HepG2 (cell line): ENCODE data around the gene SULT2B1. TPM values are rescaled to one million over a fixed set of nuclear protein-coding genes. Genes with fewer than 3 reads are reported as not detected.

Experiments used
- KLF6 ChIP-seq: IDR thresholded peaks from 2 replicates; pipeline ENCODE4 v1.8.0; 2016; ENCODE audit warnings: missing biosample characterization, missing genetic modification reagents
- MIER3 ChIP-seq: IDR thresholded peaks from 2 replicates; pipeline ENCODE4 v1.6.1; 2016; ENCODE audit warnings: missing compliant biosample characterization, borderline replicate concordance
- NAIF1 ChIP-seq: sonication (generic); formaldehyde crosslinking; IDR thresholded peaks from 2 replicates; pipeline ENCODE4 v1.5.0; 2020; ENCODE audit warnings: mild to moderate bottlenecking, missing genetic modification reagents, borderline replicate concordance
- POLR2A ChIP-seq, 2 experiments: IDR thresholded peaks; 2 replicates each; pipeline ENCODE4 v1.6.1; 2011; ENCODE audit warnings: low read depth in 2 of 2, low read length in 2 of 2, mild to moderate bottlenecking in 1 of 2, moderate library complexity in 1 of 2; ENCODE audit not compliant: insufficient read depth in 1 of 2
- ZNF10 ChIP-seq: sonication (generic); formaldehyde crosslinking; IDR thresholded peaks from 2 replicates; pipeline ENCODE4 v1.4.0; 2020; ENCODE audit warnings: mild to moderate bottlenecking, low read depth, missing genetic modification reagents, borderline replicate concordance
- ZNF160 ChIP-seq: sonication (generic); formaldehyde crosslinking; IDR thresholded peaks from 2 replicates; pipeline ENCODE4 v1.8.0; 2022; ENCODE audit warnings: mild to moderate bottlenecking, inconsistent platforms, missing genetic modification reagents
- ZNF607 ChIP-seq: sonication (generic); formaldehyde crosslinking; IDR thresholded peaks from 2 replicates; pipeline ENCODE4 v1.5.1; 2020; ENCODE audit warnings: missing genetic modification reagents, mild to moderate bottlenecking, borderline replicate concordance
- ZSCAN9 ChIP-seq: IDR thresholded peaks from 2 replicates; pipeline ENCODE4 v1.6.1; 2016; ENCODE audit warnings: borderline replicate concordance
- polyA plus RNA-seq, 8 experiments: library from polyadenylated mRNA; depleted of rRNA in 3 of 8; stranded (reverse) in 7 of 8; unstranded in 1 of 8; fragments of >200 nt; fragmentation: Illumina TruSeq in 4 of 8; extraction: Trizol in 4 of 8; gene quantifications; 2 replicates each; pipeline versions ENCODE4 v1.2.1 to v1.2.3, GENCODE V29; 2011 to 2016; ENCODE audit warnings: low read depth in 4 of 8, missing spikeins in 1 of 8, mixed read lengths in 1 of 8; ENCODE audit not compliant: insufficient read depth in 1 of 8
- total RNA-seq, 5 experiments: library from RNA; depleted of rRNA; stranded (reverse); fragments of >200 nt; fragmentation: Illumina TruSeq; extraction: Trizol; gene quantifications; 2 replicates each; pipeline ENCODE4 v1.2.3, GENCODE V29; 2016; ENCODE audit warnings: low read depth in 1 of 5
- TF ChIP-seq, protein P1 (sequence below): sonication (generic); formaldehyde crosslinking; IDR thresholded peaks from 2 replicates; pipeline ENCODE4 v1.5.0; 2020; ENCODE audit warnings: missing genetic modification reagents, mild to moderate bottlenecking, borderline replicate concordance
- TF ChIP-seq, protein P2 (sequence below): sonication (generic); formaldehyde crosslinking; IDR thresholded peaks from 2 replicates; pipeline ENCODE4 v1.8.0; 2022; ENCODE audit warnings: missing genetic modification reagents, low read depth, mild to moderate bottlenecking, borderline replicate concordance
- TF ChIP-seq, protein P3 (sequence below): sonication (generic); formaldehyde crosslinking; conservative IDR thresholded peaks from 2 replicates; pipeline ENCODE4 v1.8.0; 2022; ENCODE audit warnings: missing genetic modification reagents
- TF ChIP-seq, protein P4 (sequence below): sonication (generic); IDR thresholded peaks from 2 replicates; pipeline ENCODE4 v1.6.1; 2016; ENCODE audit warnings: low read depth, borderline replicate concordance
- TF ChIP-seq, protein P5 (sequence below): IDR thresholded peaks from 2 replicates; pipeline ENCODE4 v1.6.1; 2016; ENCODE audit warnings: low read depth, borderline replicate concordance
- TF ChIP-seq, protein P6 (sequence below): sonication (generic); formaldehyde crosslinking; IDR thresholded peaks from 2 replicates; pipeline ENCODE4 v1.4.0; 2020; ENCODE audit warnings: missing genetic modification reagents
- TF ChIP-seq, protein P7 (sequence below): sonication (generic); formaldehyde crosslinking; IDR thresholded peaks from 2 replicates; pipeline ENCODE4 v1.5.1; 2020; ENCODE audit warnings: mild to moderate bottlenecking, missing genetic modification reagents, borderline replicate concordance
- TF ChIP-seq, protein P8 (sequence below): sonication (generic); formaldehyde crosslinking; IDR thresholded peaks from 2 replicates; pipeline ENCODE4 v1.9.0; 2021; ENCODE audit warnings: missing genetic modification reagents, borderline replicate concordance
- TF ChIP-seq, protein P9 (sequence below): sonication (generic); formaldehyde crosslinking; IDR thresholded peaks from 2 replicates; pipeline ENCODE4 v1.5.1; 2020; ENCODE audit warnings: missing genetic modification reagents, mild to moderate bottlenecking, borderline replicate concordance

SULT2B1 gene
- total and polyA plus RNA-seq, 2 of the 13 experiments (the other 11 are each of a cell fraction or from before 2014, with no cell fraction given), result 0.13 TPM; not detected in 1

DNA sequence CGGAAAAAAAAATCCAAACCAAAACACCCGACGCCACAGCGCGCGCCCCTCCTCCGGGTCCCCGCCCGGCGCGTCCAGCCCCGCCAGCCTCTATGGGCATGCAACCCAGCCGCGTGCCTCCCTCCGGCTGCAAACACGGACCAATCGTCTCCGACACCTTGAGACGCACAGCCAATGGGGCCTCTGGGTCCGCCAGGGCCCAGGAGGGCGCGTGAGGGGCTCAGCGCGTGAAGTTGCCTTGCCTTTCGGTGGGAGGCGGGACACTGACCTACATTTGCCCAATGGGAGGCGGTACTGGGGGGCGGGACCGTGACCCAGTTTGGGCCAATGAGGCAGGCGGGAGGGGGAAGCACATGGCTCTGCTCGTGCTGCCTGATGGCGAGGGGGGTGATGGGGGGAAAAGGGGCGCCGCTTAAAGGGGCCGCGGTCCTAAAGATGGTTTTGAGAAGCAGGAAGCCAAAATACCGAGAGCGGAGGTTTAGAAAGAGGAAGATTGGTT is 85.5 kb downstream of the SULT2B1 start (continued):
- TF ChIP-seq, protein P1, sequence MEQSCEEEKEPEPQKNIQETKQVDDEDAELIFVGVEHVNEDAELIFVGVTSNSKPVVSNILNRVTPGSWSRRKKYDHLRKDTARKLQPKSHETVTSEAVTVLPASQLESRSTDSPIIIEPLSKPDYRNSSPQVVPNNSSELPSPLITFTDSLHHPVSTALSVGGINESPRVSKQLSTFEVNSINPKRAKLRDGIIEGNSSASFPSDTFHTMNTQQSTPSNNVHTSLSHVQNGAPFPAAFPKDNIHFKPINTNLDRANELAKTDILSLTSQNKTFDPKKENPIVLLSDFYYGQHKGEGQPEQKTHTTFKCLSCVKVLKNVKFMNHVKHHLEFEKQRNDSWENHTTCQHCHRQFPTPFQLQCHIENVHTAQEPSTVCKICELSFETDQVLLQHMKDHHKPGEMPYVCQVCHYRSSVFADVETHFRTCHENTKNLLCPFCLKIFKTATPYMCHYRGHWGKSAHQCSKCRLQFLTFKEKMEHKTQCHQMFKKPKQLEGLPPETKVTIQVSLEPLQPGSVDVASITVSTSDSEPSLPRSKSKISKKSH (CRISPR knock-in tag), result peak; percentile 61; the same call in 1 of the 2 replicates
- peak in 1 of 2 experiments; percentile 45; a peak in 2 of 4 replicates for TF ChIP-seq POLR2A (IDR thresholded peaks at IDR 0.05; ENCODE audit: insufficient read depth in 1 of 2, low read depth in 2 of 2, low read length in 2 of 2)
- TF ChIP-seq ZSCAN9 (CRISPR knock-in tag), result no peak
- TF ChIP-seq, protein P2, sequence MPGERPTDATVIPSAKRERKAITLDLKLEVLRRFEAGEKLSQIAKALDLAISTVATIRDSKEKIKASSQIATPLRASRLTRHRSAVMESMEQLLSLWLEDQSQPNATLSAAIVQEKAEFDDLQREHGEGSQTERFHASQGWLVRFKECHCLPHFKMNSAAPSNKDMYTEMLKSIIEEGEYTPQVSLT (CRISPR knock-in tag), result no peak
- TF ChIP-seq, protein P3, sequence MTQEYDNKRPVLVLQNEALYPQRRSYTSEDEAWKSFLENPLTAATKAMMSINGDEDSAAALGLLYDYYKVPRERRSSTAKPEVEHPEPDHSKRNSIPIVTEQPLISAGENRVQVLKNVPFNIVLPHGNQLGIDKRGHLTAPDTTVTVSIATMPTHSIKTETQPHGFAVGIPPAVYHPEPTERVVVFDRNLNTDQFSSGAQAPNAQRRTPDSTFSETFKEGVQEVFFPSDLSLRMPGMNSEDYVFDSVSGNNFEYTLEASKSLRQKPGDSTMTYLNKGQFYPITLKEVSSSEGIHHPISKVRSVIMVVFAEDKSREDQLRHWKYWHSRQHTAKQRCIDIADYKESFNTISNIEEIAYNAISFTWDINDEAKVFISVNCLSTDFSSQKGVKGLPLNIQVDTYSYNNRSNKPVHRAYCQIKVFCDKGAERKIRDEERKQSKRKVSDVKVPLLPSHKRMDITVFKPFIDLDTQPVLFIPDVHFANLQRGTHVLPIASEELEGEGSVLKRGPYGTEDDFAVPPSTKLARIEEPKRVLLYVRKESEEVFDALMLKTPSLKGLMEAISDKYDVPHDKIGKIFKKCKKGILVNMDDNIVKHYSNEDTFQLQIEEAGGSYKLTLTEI (CRISPR knock-in tag), result no peak
- no peak for TF ChIP-seq MIER3 (CRISPR knock-in tag)
- TF ChIP-seq, protein P4, sequence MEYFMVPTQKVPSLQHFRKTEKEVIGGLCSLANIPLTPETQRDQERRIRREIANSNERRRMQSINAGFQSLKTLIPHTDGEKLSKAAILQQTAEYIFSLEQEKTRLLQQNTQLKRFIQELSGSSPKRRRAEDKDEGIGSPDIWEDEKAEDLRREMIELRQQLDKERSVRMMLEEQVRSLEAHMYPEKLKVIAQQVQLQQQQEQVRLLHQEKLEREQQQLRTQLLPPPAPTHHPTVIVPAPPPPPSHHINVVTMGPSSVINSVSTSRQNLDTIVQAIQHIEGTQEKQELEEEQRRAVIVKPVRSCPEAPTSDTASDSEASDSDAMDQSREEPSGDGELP, result no peak
- TF ChIP-seq NAIF1 (CRISPR knock-in tag), result peak; percentile 54; the same call in 1 of the 2 replicates
- TF ChIP-seq, protein P5, sequence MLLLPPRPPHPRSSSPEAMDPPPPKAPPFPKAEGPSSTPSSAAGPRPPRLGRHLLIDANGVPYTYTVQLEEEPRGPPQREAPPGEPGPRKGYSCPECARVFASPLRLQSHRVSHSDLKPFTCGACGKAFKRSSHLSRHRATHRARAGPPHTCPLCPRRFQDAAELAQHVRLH (CRISPR knock-in tag), result peak; percentile 33; the same call in 1 of the 2 replicates
- TF ChIP-seq, protein P6, sequence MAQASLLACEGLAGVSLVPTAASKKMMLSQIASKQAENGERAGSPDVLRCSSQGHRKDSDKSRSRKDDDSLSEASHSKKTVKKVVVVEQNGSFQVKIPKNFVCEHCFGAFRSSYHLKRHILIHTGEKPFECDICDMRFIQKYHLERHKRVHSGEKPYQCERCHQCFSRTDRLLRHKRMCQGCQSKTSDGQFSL (CRISPR knock-in tag), result no peak
- peak; percentile 29; the same call in 1 of the 2 replicates for TF ChIP-seq ZNF160
- TF ChIP-seq KLF6 (CRISPR knock-in tag), result 0 out of 2 replicates have a peak, but pooled peaks have one; percentile 31
- no peak for TF ChIP-seq ZNF10 (CRISPR knock-in tag)
- TF ChIP-seq, protein P7, sequence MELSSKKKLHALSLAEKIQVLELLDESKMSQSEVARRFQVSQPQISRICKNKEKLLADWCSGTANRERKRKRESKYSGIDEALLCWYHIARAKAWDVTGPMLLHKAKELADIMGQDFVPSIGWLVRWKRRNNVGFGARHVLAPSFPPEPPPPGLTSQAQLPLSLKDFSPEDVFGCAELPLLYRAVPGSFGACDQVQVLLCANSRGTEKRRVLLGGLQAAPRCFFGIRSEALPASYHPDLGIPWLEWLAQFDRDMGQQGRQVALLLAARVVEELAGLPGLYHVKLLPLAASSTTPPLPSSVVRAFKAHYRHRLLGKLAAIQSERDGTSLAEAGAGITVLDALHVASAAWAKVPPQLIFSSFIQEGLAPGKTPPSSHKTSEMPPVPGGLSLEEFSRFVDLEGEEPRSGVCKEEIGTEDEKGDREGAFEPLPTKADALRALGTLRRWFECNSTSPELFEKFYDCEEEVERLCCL (CRISPR knock-in tag), result no peak
- TF ChIP-seq, protein P8, sequence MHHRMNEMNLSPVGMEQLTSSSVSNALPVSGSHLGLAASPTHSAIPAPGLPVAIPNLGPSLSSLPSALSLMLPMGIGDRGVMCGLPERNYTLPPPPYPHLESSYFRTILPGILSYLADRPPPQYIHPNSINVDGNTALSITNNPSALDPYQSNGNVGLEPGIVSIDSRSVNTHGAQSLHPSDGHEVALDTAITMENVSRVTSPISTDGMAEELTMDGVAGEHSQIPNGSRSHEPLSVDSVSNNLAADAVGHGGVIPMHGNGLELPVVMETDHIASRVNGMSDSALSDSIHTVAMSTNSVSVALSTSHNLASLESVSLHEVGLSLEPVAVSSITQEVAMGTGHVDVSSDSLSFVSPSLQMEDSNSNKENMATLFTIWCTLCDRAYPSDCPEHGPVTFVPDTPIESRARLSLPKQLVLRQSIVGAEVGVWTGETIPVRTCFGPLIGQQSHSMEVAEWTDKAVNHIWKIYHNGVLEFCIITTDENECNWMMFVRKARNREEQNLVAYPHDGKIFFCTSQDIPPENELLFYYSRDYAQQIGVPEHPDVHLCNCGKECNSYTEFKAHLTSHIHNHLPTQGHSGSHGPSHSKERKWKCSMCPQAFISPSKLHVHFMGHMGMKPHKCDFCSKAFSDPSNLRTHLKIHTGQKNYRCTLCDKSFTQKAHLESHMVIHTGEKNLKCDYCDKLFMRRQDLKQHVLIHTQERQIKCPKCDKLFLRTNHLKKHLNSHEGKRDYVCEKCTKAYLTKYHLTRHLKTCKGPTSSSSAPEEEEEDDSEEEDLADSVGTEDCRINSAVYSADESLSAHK (CRISPR knock-in tag), result no peak
- TF ChIP-seq, protein P9, sequence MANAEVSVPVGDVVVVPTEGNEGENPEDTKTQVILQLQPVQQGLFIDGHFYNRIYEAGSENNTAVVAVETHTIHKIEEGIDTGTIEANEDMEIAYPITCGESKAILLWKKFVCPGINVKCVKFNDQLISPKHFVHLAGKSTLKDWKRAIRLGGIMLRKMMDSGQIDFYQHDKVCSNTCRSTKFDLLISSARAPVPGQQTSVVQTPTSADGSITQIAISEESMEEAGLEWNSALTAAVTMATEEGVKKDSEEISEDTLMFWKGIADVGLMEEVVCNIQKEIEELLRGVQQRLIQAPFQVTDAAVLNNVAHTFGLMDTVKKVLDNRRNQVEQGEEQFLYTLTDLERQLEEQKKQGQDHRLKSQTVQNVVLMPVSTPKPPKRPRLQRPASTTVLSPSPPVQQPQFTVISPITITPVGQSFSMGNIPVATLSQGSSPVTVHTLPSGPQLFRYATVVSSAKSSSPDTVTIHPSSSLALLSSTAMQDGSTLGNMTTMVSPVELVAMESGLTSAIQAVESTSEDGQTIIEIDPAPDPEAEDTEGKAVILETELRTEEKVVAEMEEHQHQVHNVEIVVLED (CRISPR knock-in tag), result peak; percentile 80
- peak; percentile 96 for TF ChIP-seq ZNF607 (CRISPR knock-in tag)
